Measurements from ENCODE around the gene EPHA4.

- TF ChIP-seq POLR2A (IDR thresholded peaks at IDR 0.05) (no peak), CTCF (IDR thresholded peaks at IDR 0.05) (no peak)
These were observed 191.4 kb downstream of the EPHA4 start for GRCh38 chr2:221380686-221381085.

Measured in thyroid gland (tissue), 4 donors.